Esophagus muscularis mucosa (tissue), 4 donors: ENCODE results near the gene ELMO2. TPM values are rescaled to one million over a fixed set of nuclear protein-coding genes. Genes with fewer than 3 reads are reported as not detected.

ENCODE experiments used
- DNase-seq: peaks from one replicate; pipeline ENCODE4 v3.0.0-alpha.2; 2017; ENCODE audit errors: extremely low spot score
- H3K27ac ChIP-seq, 4 donors: fragments of 200-600 bp; sonication (generic); replicated peaks in 1 of 4; 1 replicate in 3 of 4; 2 replicates in 1 of 4; pipeline ENCODE4 v1.5.1; 2016 to 2019; ENCODE audit warnings: mild to moderate bottlenecking in 1 of 4
- H3K27me3 ChIP-seq, 4 donors: fragments of 200-600 bp; sonication (generic); one replicate each; pipeline versions ENCODE4 v1.5.1 to v1.6.0; 2016 to 2019
- H3K36me3 ChIP-seq, 4 donors: fragments of 200-600 bp; sonication (generic); one replicate each; pipeline ENCODE4 v1.5.1; 2016 to 2019
- H3K4me1 ChIP-seq, 4 donors: fragments of 200-600 bp; sonication (generic); one replicate each; pipeline ENCODE4 v1.5.1; 2016 to 2019
- H3K4me3 ChIP-seq, 4 donors: fragments of 200-600 bp; sonication (generic); 1 replicate in 2 of 4; 2 replicates in 2 of 4; pipeline ENCODE4 v1.5.1; 2016 to 2019; ENCODE audit warnings: mild to moderate bottlenecking in 4 of 4, moderate library complexity in 1 of 4
- H3K9me3 ChIP-seq, 4 donors: fragments of 200-600 bp; sonication (generic); 1 replicate in 3 of 4; 2 replicates in 1 of 4; pipeline ENCODE4 v1.5.1; 2016 to 2019
- CTCF ChIP-seq, 3 experiments: fragments of 200-600 bp in 2 of 3; fragments of 450-650 bp in 1 of 3; sonication (generic) in 2 of 3; IDR thresholded peaks; one replicate each; pipeline ENCODE4 v1.5.1; 2017 to 2019; ENCODE audit warnings: antibody characterized with exemption in 3 of 3, mild to moderate bottlenecking in 2 of 3, moderate library complexity in 1 of 3
- EP300 ChIP-seq: sonication (generic); formaldehyde crosslinking; IDR thresholded peaks from one replicate; pipeline ENCODE4 v1.6.1; 2017; ENCODE audit warnings: antibody characterized with exemption
- POLR2A ChIP-seq: fragments of 450-650 bp; IDR thresholded peaks from one replicate; pipeline ENCODE4 v1.6.1; 2017; ENCODE audit warnings: antibody characterized with exemption, moderate library complexity, mild to moderate bottlenecking, low read depth
- POLR2AphosphoS5 ChIP-seq, 2 donors: sonication (generic); formaldehyde crosslinking; IDR thresholded peaks; one replicate each; pipeline ENCODE4 v1.6.1; 2017; ENCODE audit warnings: antibody characterized with exemption in 2 of 2
- WGBS: methylation state at CpG from one replicate; pipeline ENCODE4 v1.1.5; 2018; 5-methylcytosine and 5-hydroxymethylcytosine counted together
- intact Hi-C: fragments of 100-400 bp; cut with DNase I; formaldehyde crosslinking; loops from one replicate; pipeline ENCODE4 v1.15.1; 2023
- total RNA-seq, 4 donors: library from RNA; depleted of rRNA; stranded (reverse); fragments of >200 nt; gene quantifications; one replicate each; pipeline versions ENCODE4 v1.1.0 to v1.2.1, GENCODE V29; 2016

Gene ELMO2
- total RNA-seq, 4 donors from 2014 or later, result 35.3 to 61.4 (median 51.8) TPM

GRCh38 chr20:46414608-46415007 is 8.2 kb upstream of the ELMO2 start:
- Histone ChIP-seq H3K27ac (no peak overlapping the region), H3K27me3 (no peaks in the 10 kb centered on the region), H3K4me3 (no peak overlapping the region), H3K36me3 (no peaks in the 10 kb centered on the region), H3K9me3 (peaks cover 0 to 5% (median 0%) of the 10 kb centered on the region in 4 donors), H3K4me1 (peaks cover 4 to 8% (median 7%) of the 10 kb centered on the region in 4 donors)
- TF ChIP-seq POLR2A (no peak), CTCF (IDR thresholded peaks at IDR 0.05) (no peak), POLR2AphosphoS5 (IDR thresholded peaks at IDR 0.05) (no peak), EP300 (no peak)
- no peak for DNase-seq
- WGBS, result 83% methylated on average over 5 of the region's 5 CpGs
- intact Hi-C loops, result no loop called here

- Histone ChIP-seq H3K36me3 (no peaks in the 10 kb centered on the region), H3K9me3 (no peaks in the 10 kb centered on the region), H3K27me3 (no peaks in the 10 kb centered on the region), H3K4me1 (peaks cover 11 to 22% (median 19%) of the 10 kb centered on the region in 4 donors), H3K27ac (no peak overlapping the region), H3K4me3 (no peak overlapping the region)
- no peak for TF ChIP-seq EP300
- TF ChIP-seq CTCF (IDR thresholded peaks at IDR 0.05), result no peak
- TF ChIP-seq POLR2AphosphoS5 (IDR thresholded peaks at IDR 0.05), result no peak
- no peak for TF ChIP-seq POLR2A
- 88% methylated on average over 3 of the region's 3 CpGs for WGBS
- DNase-seq, result no peak
- intact Hi-C loops, result no loop called here
Measured at GRCh38 chr20:46411637-46412036, 5.2 kb upstream of the ELMO2 start.

GRCh38 chr20:46408281-46408731 is 1.9 kb upstream of the ELMO2 start:
- H3K4me1 ChIP-seq, result peaks cover 34 to 47% (median 44%) of the 10 kb centered on the region in 4 donors
- TF ChIP-seq CTCF (IDR thresholded peaks at IDR 0.05) (no peak), POLR2AphosphoS5 (IDR thresholded peaks at IDR 0.05) (no peak), EP300 (no peak), POLR2A (no peak)
- intact Hi-C loops, result no loop called here
- H3K27me3 ChIP-seq, result no peaks in the 10 kb centered on the region
- H3K9me3 ChIP-seq, result no peaks in the 10 kb centered on the region
- peak; percentile 39 for DNase-seq
- H3K36me3 ChIP-seq, result no peaks in the 10 kb centered on the region
- H3K27ac ChIP-seq, result no peak overlapping the region
- no peak overlapping the region for H3K4me3 ChIP-seq
- WGBS, result 90% methylated on average over 5 of the region's 5 CpGs

GRCh38 chr20:46407671-46407996 is 1.2 kb upstream of the ELMO2 start:
- Histone ChIP-seq H3K9me3 (no peaks in the 10 kb centered on the region), H3K4me1 (peaks cover 40 to 54% (median 50%) of the 10 kb centered on the region in 4 donors), H3K27me3 (no peaks in the 10 kb centered on the region), H3K36me3 (no peaks in the 10 kb centered on the region), H3K4me3 (peak overlapping the region in 1 of 4 donors; percentile 85), H3K27ac (peak overlapping the region; percentile 92 to 97 (median 95))
- WGBS, result 67% methylated on average over 4 of the region's 4 CpGs
- intact Hi-C loops, result no loop called here
- DNase-seq, result peak; percentile 45
- TF ChIP-seq POLR2A, result no peak
- TF ChIP-seq EP300, result no peak
- no peak for TF ChIP-seq POLR2AphosphoS5 (IDR thresholded peaks at IDR 0.05)
- no peak for TF ChIP-seq CTCF (IDR thresholded peaks at IDR 0.05)
